ENCODE results near the gene TP53AIP1.

TP53AIP1 gene

GRCh38 chr11:128889657-128890213 lies 52.9 kb downstream of the TP53AIP1 start:
- no peak for DNase-seq (ENCODE audit: low read depth)

DNA sequence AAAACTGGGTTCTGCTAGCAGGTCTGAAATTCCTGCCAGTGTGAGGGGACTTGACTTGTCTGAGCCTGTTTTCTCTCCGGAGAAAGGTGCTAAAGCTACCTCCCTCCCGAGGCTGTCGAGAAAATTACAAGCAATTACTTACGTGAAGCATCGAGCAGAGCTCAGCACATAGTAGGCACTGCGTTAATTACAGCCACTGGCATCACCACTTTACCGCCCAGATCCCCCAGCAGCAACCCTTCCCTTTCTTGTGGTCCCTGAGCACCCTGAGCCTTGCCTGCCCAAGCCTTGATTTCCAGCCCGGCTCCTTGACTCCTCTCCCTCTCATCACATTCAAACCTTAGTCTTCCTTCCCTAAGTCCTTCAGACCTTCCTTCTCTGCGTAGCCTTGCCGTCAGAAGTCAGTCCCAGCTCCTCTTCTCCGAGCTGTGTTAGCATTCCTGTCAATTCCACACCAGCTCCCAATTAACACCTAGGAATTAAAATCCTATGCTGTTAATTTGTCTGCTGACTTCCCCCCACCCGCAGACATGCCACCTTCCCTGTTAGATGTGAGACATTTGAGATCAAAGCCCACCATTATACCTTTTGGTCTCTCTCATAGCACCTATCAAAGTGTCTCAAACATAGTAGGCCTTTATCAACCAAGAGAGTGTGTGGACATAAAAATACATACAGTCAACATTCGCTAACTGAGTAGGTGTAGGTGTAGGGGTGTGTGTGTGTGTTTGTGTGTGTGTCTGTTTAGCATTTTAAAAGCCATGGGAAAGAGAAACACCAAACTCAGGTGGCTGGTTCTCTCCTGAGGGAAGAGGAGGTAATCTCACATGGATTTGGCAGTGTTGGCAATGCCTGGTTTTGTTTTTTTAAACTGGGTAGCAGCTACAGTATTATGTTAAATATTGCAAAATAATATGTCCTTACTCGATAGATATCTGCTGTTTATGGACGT lies 54.4 kb downstream of the TP53AIP1 start:
- no peak for DNase-seq (ENCODE audit: low read depth)

- DNase-seq (ENCODE audit: low read depth), result no peak
Observed at GRCh38 chr11:128886406-128887124, 56.1 kb downstream of the TP53AIP1 start.

All from T follicular helper cell (primary cell).